ENCODE data around the gene STEAP1.
A peak's percentile ranks its signal among the peaks of the same experiment; 100 is the strongest.

- TF ChIP-seq EZH2 (IDR thresholded peaks at IDR 0.05) (no peak), POLR2AphosphoS5 (IDR thresholded peaks at IDR 0.05; ENCODE audit: borderline replicate concordance, low read depth, low read length) (peak; percentile 91)
Measured at GRCh38 chr7:90211391-90212148, 57.3 kb downstream of the STEAP1 start, which contains the start of gene STEAP2.

Data from SK-N-MC (cell line).